SH-SY5Y (cell line): Measurements from ENCODE around the gene SNRNP35.

ENCODE experiments used
- GATA2 ChIP-seq: IDR thresholded peaks from 2 replicates; pipeline ENCODE4 v1.6.1; 2011; ENCODE audit warnings: mild to moderate bottlenecking, low read depth, low read length
- GATA3 ChIP-seq: IDR thresholded peaks from 2 replicates; pipeline ENCODE4 v1.6.1; 2011; ENCODE audit warnings: low read depth, mild to moderate bottlenecking, low read length, moderate library complexity

DNA sequence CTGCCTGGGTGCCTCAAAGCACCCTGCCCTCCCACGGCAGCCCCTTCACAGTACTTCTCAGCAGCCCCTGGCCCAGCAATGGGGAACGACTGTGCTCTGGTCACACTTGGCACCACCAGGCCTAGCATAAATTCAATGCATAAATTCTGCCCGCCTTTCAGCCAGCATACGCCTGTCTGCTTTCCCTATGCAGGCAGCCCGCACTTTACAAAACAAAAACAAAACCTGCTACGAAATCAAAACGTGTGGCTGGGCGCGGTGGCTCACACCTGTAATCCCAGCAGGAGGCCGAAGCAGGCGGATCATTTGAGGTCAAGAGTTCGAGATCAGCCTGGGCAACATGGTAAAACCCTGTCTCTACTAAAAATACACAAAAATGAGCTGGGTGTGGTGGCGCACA, 33.5 kb downstream of the SNRNP35 start:
- TF ChIP-seq GATA3 (no peak), GATA2 (no peak)
